GM23338 (cell line): ENCODE measurements around the gene MAD1L1. TPM values are rescaled to one million over a fixed set of nuclear protein-coding genes. Genes with fewer than 3 reads are reported as not detected.
"Not testable (repeated sequence)": the region's sequence is repeated elsewhere in the genome, so short reads cannot be mapped to it uniquely, and the experiment has no call there.

Experiments
- ATAC-seq: fragments of 200-7000 bp; cut with Tn5 transposase; 3 replicates; pipeline ENCODE4 v1.9.1; 2020
- DNase-seq: peaks from one replicate; pipeline ENCODE4 v3.0.0-alpha.2; 2015; ENCODE audit warnings: low spot score
- H2AFZ ChIP-seq: fragments of 200-600 bp; sonication (generic); 2 replicates; pipeline ENCODE4 v1.8.0; 2016; ENCODE audit warnings: antibody characterized with exemption, mild to moderate bottlenecking, moderate library complexity
- H3F3A ChIP-seq: fragments of 200-600 bp; sonication (generic); replicated peaks from 2 replicates; pipeline ENCODE4 v1.8.0; 2017; ENCODE audit warnings: antibody characterized with exemption, mixed run types, low read depth
- H3K27ac ChIP-seq: fragments of 200-600 bp; sonication (generic); 2 replicates; pipeline ENCODE4 v1.6.1; 2016; ENCODE audit warnings: low read depth
- H3K27me3 ChIP-seq: fragments of 200-600 bp; sonication (generic); 2 replicates; pipeline ENCODE4 v1.8.0; 2016; ENCODE audit warnings: mild to moderate bottlenecking, mixed run types, moderate library complexity; ENCODE audit not compliant: insufficient read depth
- H3K36me3 ChIP-seq: fragments of 200-600 bp; sonication (generic); 2 replicates; pipeline ENCODE4 v1.8.0; 2016; ENCODE audit warnings: mild to moderate bottlenecking; ENCODE audit not compliant: insufficient read depth
- H3K4me1 ChIP-seq: fragments of 200-600 bp; sonication (generic); 2 replicates; pipeline ENCODE4 v1.8.0; 2016; ENCODE audit warnings: mild to moderate bottlenecking, moderate library complexity; ENCODE audit not compliant: insufficient read depth
- H3K4me2 ChIP-seq: fragments of 200-600 bp; sonication (generic); 2 replicates; pipeline ENCODE4 v1.7.1; 2017; ENCODE audit warnings: mixed run types
- H3K4me3 ChIP-seq: fragments of 200-600 bp; sonication (generic); 2 replicates; pipeline ENCODE4 v1.6.1; 2016; ENCODE audit warnings: mixed run types
- H3K79me2 ChIP-seq: fragments of 200-600 bp; sonication (generic); replicated peaks from 2 replicates; pipeline ENCODE4 v1.8.0; 2017; ENCODE audit warnings: mild to moderate bottlenecking; ENCODE audit not compliant: insufficient read depth
- H3K9me2 ChIP-seq: fragments of 200-600 bp; sonication (generic); 2 replicates; pipeline ENCODE4 v1.8.0; 2017; ENCODE audit not compliant: insufficient read depth
- H4K20me1 ChIP-seq: fragments of 200-600 bp; sonication (generic); replicated peaks from 2 replicates; pipeline ENCODE4 v1.8.0; 2017; ENCODE audit warnings: mild to moderate bottlenecking; ENCODE audit not compliant: insufficient read depth
- H3K27ac Mint-ChIP-seq: 2 replicates; pipeline ENCODE4 v1.8.0; 2020; ENCODE audit warnings: inconsistent platforms, mild to moderate bottlenecking, moderate library complexity, mixed read lengths
- H3K27me3 Mint-ChIP-seq: 3 replicates; pipeline ENCODE4 v1.8.0; 2022; ENCODE audit warnings: low read depth, mild to moderate bottlenecking, moderate library complexity, mixed read lengths, inconsistent platforms; ENCODE audit not compliant: insufficient read depth, poor library complexity
- H3K36me3 Mint-ChIP-seq: 3 replicates; pipeline ENCODE4 v1.8.0; 2021; ENCODE audit warnings: low read depth, mild to moderate bottlenecking, inconsistent platforms, moderate library complexity, mixed read lengths
- H3K4me1 Mint-ChIP-seq: 3 replicates; pipeline ENCODE4 v1.8.0; 2020; ENCODE audit warnings: mild to moderate bottlenecking, inconsistent platforms, mixed read lengths
- H3K4me3 Mint-ChIP-seq: 3 replicates; pipeline ENCODE4 v1.8.0; 2021; ENCODE audit warnings: moderate library complexity, mild to moderate bottlenecking, inconsistent platforms, mixed read lengths
- H3K9me3 Mint-ChIP-seq: 3 replicates; pipeline ENCODE4 v1.8.0; 2020; ENCODE audit warnings: moderate library complexity, mild to moderate bottlenecking, inconsistent platforms, mixed read lengths
- CREB1 ChIP-seq: fragments of 250-450 bp; sonication (Bioruptor Pico); IDR thresholded peaks from 2 replicates; pipeline ENCODE4 v1.5.0; 2020; ENCODE audit warnings: low read depth, mild to moderate bottlenecking, moderate library complexity
- CTCF ChIP-seq, 2 experiments: fragments of 200-600 bp in 1 of 2; sonication (generic) in 1 of 2; conservative IDR thresholded peaks; 2 replicates each; pipeline versions ENCODE4 v1.5.1 to v1.6.1; 2016 to 2017; ENCODE audit warnings: antibody characterized with exemption in 2 of 2, low read depth in 2 of 2, mild to moderate bottlenecking in 2 of 2, moderate library complexity in 1 of 2
- EZH2 ChIP-seq: fragments of 200-600 bp; sonication (generic); IDR thresholded peaks from one replicate; pipeline ENCODE4 v1.8.0; 2017; ENCODE audit warnings: antibody characterized with exemption, mild to moderate bottlenecking, low read depth; ENCODE audit not compliant: unreplicated experiment
- EZH2phosphoT487 ChIP-seq: fragments of 200-600 bp; sonication (generic); IDR thresholded peaks from one replicate; pipeline ENCODE4 v1.8.1; 2018; ENCODE audit warnings: antibody characterized with exemption; ENCODE audit not compliant: unreplicated experiment
- JUNB ChIP-seq: IDR thresholded peaks from one replicate; pipeline ENCODE4 v1.6.1; 2016; ENCODE audit warnings: antibody characterized with exemption; ENCODE audit not compliant: unreplicated experiment
- NANOG ChIP-seq: IDR thresholded peaks from 2 replicates; pipeline ENCODE4 v1.6.1; 2016; ENCODE audit warnings: antibody characterized with exemption, borderline replicate concordance
- POLR2AphosphoS5 ChIP-seq: IDR thresholded peaks from 2 replicates; pipeline ENCODE4 v1.6.1; 2016; ENCODE audit warnings: antibody characterized with exemption, low read depth
- REST ChIP-seq: IDR thresholded peaks from one replicate; pipeline ENCODE4 v1.6.1; 2018; ENCODE audit warnings: antibody characterized with exemption; ENCODE audit not compliant: unreplicated experiment
- STAT1 ChIP-seq: IDR thresholded peaks from one replicate; pipeline ENCODE4 v1.6.1; 2016; ENCODE audit warnings: antibody characterized with exemption; ENCODE audit not compliant: unreplicated experiment
- ZNF331 ChIP-seq: fragments of 250-450 bp; sonication (Bioruptor Pico); IDR thresholded peaks from 2 replicates; pipeline ENCODE4 v1.5.0; 2020; ENCODE audit warnings: low read depth, mild to moderate bottlenecking, moderate library complexity
- polyA plus RNA-seq: library from polyadenylated mRNA; unstranded; fragments of >200 nt; fragmentation: Nextera tagmentation; extraction: Ambion mirVana; gene quantifications from 2 replicates; pipeline ENCODE4 v1.2.1, GENCODE V29; 2016
- total RNA-seq: library from RNA; depleted of rRNA; stranded (reverse); fragments of >200 nt; shearing (Covaris generic); gene quantifications from 2 replicates; pipeline ENCODE4 v1.2.3, GENCODE V29; 2014

Gene MAD1L1
- total and polyA plus RNA-seq, 2 experiments from 2014 or later: 40.3 to 59.3 TPM

GRCh38 chr7:1826931-1827330, 405.8 kb downstream of the MAD1L1 start:
- not testable (repeated sequence) for ATAC-seq, H3K36me3 Mint-ChIP-seq, H3K36me3 ChIP-seq, DNase-seq, H2AFZ ChIP-seq, H3K9me3 Mint-ChIP-seq, H3K4me2 ChIP-seq, H4K20me1 ChIP-seq, H3K27ac Mint-ChIP-seq, H3K27me3 ChIP-seq, H3K4me3 ChIP-seq, H3K4me1 ChIP-seq, H3K79me2 ChIP-seq, H3K9me2 ChIP-seq, H3K4me3 Mint-ChIP-seq, H3K4me1 Mint-ChIP-seq, H3K27ac ChIP-seq, H3K27me3 Mint-ChIP-seq, H3F3A ChIP-seq

- Histone ChIP-seq H3K36me3 (no peaks in the 10 kb centered on the region), H3K4me2 (no peak overlapping the region), H4K20me1 (no peaks in the 10 kb centered on the region), H3K27ac (no peak overlapping the region), H3F3A (no peaks in the 10 kb centered on the region), H2AFZ (no peak overlapping the region), H3K4me1 (no peaks in the 10 kb centered on the region), H3K4me3 (no peak overlapping the region), H3K79me2 (no peaks in the 10 kb centered on the region), H3K27me3 (no peaks in the 10 kb centered on the region), H3K9me2 (no peaks in the 10 kb centered on the region)
- no peak overlapping the region for H3K4me3 Mint-ChIP-seq
- no peak overlapping the region for H3K27ac Mint-ChIP-seq
- peaks cover 10% of the 10 kb centered on the region for H3K36me3 Mint-ChIP-seq
- H3K9me3 Mint-ChIP-seq: peaks cover 10% of the 10 kb centered on the region; the same call in 2 of the 3 replicates
- ATAC-seq (no peak), DNase-seq (no peak)
- H3K27me3 Mint-ChIP-seq: peaks cover 12% of the 10 kb centered on the region
- H3K4me1 Mint-ChIP-seq: no peaks in the 10 kb centered on the region
- TF ChIP-seq CTCF (conservative IDR thresholded peaks at IDR 0.05; ENCODE audit: low read depth in 2 of 2) (no peak), JUNB (no peak), STAT1 (no peak), NANOG (no peak), EZH2phosphoT487 (no peak), REST (no peak), EZH2 (no peak), POLR2AphosphoS5 (no peak), ZNF331 (CRISPR knock-in tag) (no peak), CREB1 (CRISPR knock-in tag) (no peak)
Measured at GRCh38 chr7:1825897-1826741, 406.6 kb downstream of the MAD1L1 start.
